H9 (cell line): Measurements from ENCODE around the gene CTNNA1. TPM values are rescaled to one million over a fixed set of nuclear protein-coding genes. Genes with fewer than 3 reads are reported as not detected.

Experiments
- DNase-seq: peaks from one replicate; pipeline ENCODE4 v3.0.0-alpha.2; 2017
- H2AFZ ChIP-seq: one replicate; pipeline ENCODE4 v1.6.1; 2013; ENCODE audit warnings: mild to moderate bottlenecking, low read length, control low read depth, moderate library complexity
- H2AK5ac ChIP-seq: 2 replicates; pipeline ENCODE4 v1.6.1; 2013; ENCODE audit warnings: low read length, control low read depth, mixed read lengths; ENCODE audit not compliant: insufficient read length
- H2BK120ac ChIP-seq: one replicate; pipeline ENCODE4 v1.6.1; 2013; ENCODE audit warnings: low read depth, mild to moderate bottlenecking, low read length, control low read depth, inconsistent platforms; ENCODE audit not compliant: poor library complexity, severe bottlenecking
- H2BK12ac ChIP-seq: 2 replicates; pipeline ENCODE4 v1.6.1; 2013; ENCODE audit warnings: low read length, control low read depth, mixed read lengths, low read depth; ENCODE audit not compliant: insufficient read length
- H2BK15ac ChIP-seq: 2 replicates; pipeline ENCODE4 v1.6.1; 2013; ENCODE audit warnings: low read depth, low read length, control low read depth
- H2BK20ac ChIP-seq: one replicate; pipeline ENCODE4 v1.6.1; 2013; ENCODE audit warnings: low read depth, mild to moderate bottlenecking, low read length, control low read depth, inconsistent platforms; ENCODE audit not compliant: poor library complexity, severe bottlenecking
- H2BK5ac ChIP-seq: 2 replicates; pipeline ENCODE4 v1.6.1; 2013; ENCODE audit warnings: low read length, control low read depth, mixed read lengths; ENCODE audit not compliant: insufficient read length
- H3K14ac ChIP-seq: 2 replicates; pipeline ENCODE4 v1.6.1; 2013; ENCODE audit warnings: low read length, control low read depth; ENCODE audit not compliant: insufficient read depth
- H3K18ac ChIP-seq: 2 replicates; pipeline ENCODE4 v1.6.1; 2013; ENCODE audit warnings: low read depth, mild to moderate bottlenecking, mixed read lengths, low read length, control low read depth; ENCODE audit not compliant: insufficient read length
- H3K23ac ChIP-seq: 2 replicates; pipeline ENCODE4 v1.6.1; 2013; ENCODE audit warnings: low read length, control low read depth, mixed read lengths, low read depth; ENCODE audit not compliant: insufficient read length
- H3K23me2 ChIP-seq: 2 replicates; pipeline ENCODE4 v1.6.1; 2013; ENCODE audit warnings: low read depth, mild to moderate bottlenecking, mixed read lengths, low read length, control low read depth; ENCODE audit not compliant: insufficient read length, poor library complexity, severe bottlenecking
- H3K27ac ChIP-seq: 2 replicates; pipeline ENCODE4 v1.5.1; 2013; ENCODE audit warnings: low read length, control low read depth, mixed read lengths, low read depth; ENCODE audit not compliant: insufficient read length
- H3K27me3 ChIP-seq: 2 replicates; pipeline ENCODE4 v1.6.1; 2013; ENCODE audit warnings: low read length, control low read depth, inconsistent platforms; ENCODE audit not compliant: insufficient read depth
- H3K4ac ChIP-seq: 2 replicates; pipeline ENCODE4 v1.6.1; 2013; ENCODE audit warnings: low read depth, mild to moderate bottlenecking, control low read depth, inconsistent platforms, low read length, moderate library complexity
- H3K4me1 ChIP-seq: 2 replicates; pipeline ENCODE4 v1.6.1; 2013; ENCODE audit warnings: low read length, control low read depth, inconsistent platforms; ENCODE audit not compliant: insufficient read depth
- H3K4me2 ChIP-seq: 2 replicates; pipeline ENCODE4 v1.6.1; 2013; ENCODE audit warnings: low read length, control low read depth, mixed read lengths; ENCODE audit not compliant: insufficient read length, insufficient read depth
- H3K56ac ChIP-seq: 2 replicates; pipeline ENCODE4 v1.6.1; 2013; ENCODE audit warnings: low read depth, mild to moderate bottlenecking, mixed read lengths, low read length, control low read depth; ENCODE audit not compliant: insufficient read length
- H3K79me1 ChIP-seq: 2 replicates; pipeline ENCODE4 v1.6.1; 2013; ENCODE audit warnings: low read depth, mild to moderate bottlenecking, moderate library complexity, low read length, control low read depth, inconsistent platforms; ENCODE audit not compliant: insufficient read depth, poor library complexity, severe bottlenecking
- H3K79me2 ChIP-seq: 2 replicates; pipeline ENCODE4 v1.6.1; 2013; ENCODE audit warnings: low read length, control low read depth, inconsistent platforms; ENCODE audit not compliant: insufficient read depth
- H3K9ac ChIP-seq: 2 replicates; pipeline ENCODE4 v1.6.1; 2013; ENCODE audit warnings: low read length, control low read depth, mixed read lengths; ENCODE audit not compliant: insufficient read length; ENCODE audit errors: extremely low read depth
- H3K9me3 ChIP-seq: one replicate; pipeline ENCODE4 v1.6.1; 2013; ENCODE audit warnings: low read depth, low read length, inconsistent platforms; ENCODE audit not compliant: control insufficient read depth
- H3T11ph ChIP-seq: one replicate; pipeline ENCODE4 v1.6.1; 2013; ENCODE audit warnings: mild to moderate bottlenecking, low read length, control low read depth, inconsistent platforms
- H4K20me1 ChIP-seq: one replicate; pipeline ENCODE4 v1.6.1; 2013; ENCODE audit not compliant: control insufficient read depth, insufficient read length, insufficient read depth
- H4K5ac ChIP-seq: 2 replicates; pipeline ENCODE4 v1.6.1; 2013; ENCODE audit warnings: low read depth, mild to moderate bottlenecking, mixed read lengths, low read length, control low read depth; ENCODE audit not compliant: insufficient read length
- H4K8ac ChIP-seq: replicated peaks from 2 replicates; pipeline ENCODE4 v1.6.1; 2013; ENCODE audit warnings: low read length, control low read depth, mixed read lengths, low read depth; ENCODE audit not compliant: insufficient read length
- H4K91ac ChIP-seq: 2 replicates; pipeline ENCODE4 v1.6.1; 2013; ENCODE audit warnings: low read depth, mild to moderate bottlenecking, moderate library complexity, mixed read lengths, low read length, control low read depth; ENCODE audit not compliant: insufficient read length
- H3K27ac Mint-ChIP-seq, 3 experiments: 2 replicates in 2 of 3; 3 replicates in 1 of 3; pipeline ENCODE4 v1.8.0; 2020 to 2021; ENCODE audit warnings: mixed read lengths in 3 of 3, mild to moderate bottlenecking in 1 of 3, moderate library complexity in 1 of 3
- H3K27me3 Mint-ChIP-seq: 2 replicates; pipeline ENCODE4 v1.8.0; 2021; ENCODE audit warnings: low read depth, mild to moderate bottlenecking, moderate library complexity, mixed read lengths
- H3K36me3 Mint-ChIP-seq, 3 experiments: 2 replicates in 2 of 3; 3 replicates in 1 of 3; pipeline ENCODE4 v1.8.0; 2020 to 2021; ENCODE audit warnings: low read depth in 3 of 3, mixed read lengths in 3 of 3; ENCODE audit not compliant: insufficient read depth in 1 of 3
- H3K4me1 Mint-ChIP-seq, 2 experiments: 2 replicates each; pipeline ENCODE4 v1.8.0; 2020; ENCODE audit warnings: mixed read lengths in 2 of 2
- H3K4me3 Mint-ChIP-seq, 2 experiments: 2 replicates in 1 of 2; 3 replicates in 1 of 2; pipeline ENCODE4 v1.8.0; 2020 to 2021; ENCODE audit warnings: mild to moderate bottlenecking in 2 of 2, mixed read lengths in 2 of 2, moderate library complexity in 1 of 2
- H3K9me3 Mint-ChIP-seq, 2 experiments: 2 replicates in 1 of 2; 3 replicates in 1 of 2; pipeline ENCODE4 v1.8.0; 2020; ENCODE audit warnings: mild to moderate bottlenecking in 2 of 2, mixed read lengths in 2 of 2, moderate library complexity in 1 of 2
- CTCF ChIP-seq: fragments of 200-600 bp; sonication (generic); conservative IDR thresholded peaks from 3 replicates; pipeline ENCODE4 v1.8.0; 2021; ENCODE audit warnings: antibody characterized with exemption, mild to moderate bottlenecking
- WGBS: extraction: QIAGEN DNeasy Blood & Tissue Kit; methylation state at CpG from one replicate; pipeline ENCODE4 v1.1.7; 2013; ENCODE audit warnings: missing lambda C conversion rate, low lambda C conversion rate, mixed read lengths; ENCODE audit not compliant: insufficient read length; ENCODE audit errors: extremely low coverage; 5-methylcytosine and 5-hydroxymethylcytosine counted together
- total RNA-seq: library from RNA; stranded (reverse); gene quantifications from 2 replicates; pipeline ENCODE4 v1.2.1, GENCODE V29; 2021

The CTNNA1 gene
- total RNA-seq, 1 experiment from 2014 or later: 354 TPM

GRCh38 chr5:138778234-138778633 lies 25.0 kb downstream of the CTNNA1 start:
- no peak overlapping the region for H2BK120ac ChIP-seq
- H3K9ac ChIP-seq: no peak overlapping the region
- no peak overlapping the region for H3K4me2 ChIP-seq
- no peaks in the 10 kb centered on the region for H4K20me1 ChIP-seq
- H3K27ac ChIP-seq: no peak overlapping the region
- TF ChIP-seq CTCF: no peak
- H4K8ac ChIP-seq: no peak overlapping the region
- H2AFZ ChIP-seq: no peak overlapping the region
- no peak overlapping the region; a peak in 1 of 5 replicates for H3K4me3 Mint-ChIP-seq
- peaks cover 14 to 19% of the 10 kb centered on the region in 2 experiments for H3K9me3 Mint-ChIP-seq
- no peak overlapping the region for H3K4ac ChIP-seq
- no peak overlapping the region for H3K18ac ChIP-seq
- WGBS: no CpG with 5 or more reads among the region's 11 CpGs
- no peak overlapping the region for H2BK20ac ChIP-seq
- no peak for DNase-seq
- H2AK5ac ChIP-seq: no peak overlapping the region
- peaks cover 13% of the 10 kb centered on the region; the same call in 1 of the 2 replicates for H3K79me2 ChIP-seq
- no peak overlapping the region for H3K56ac ChIP-seq
- no peaks in the 10 kb centered on the region for H3K9me3 ChIP-seq
- H3K23me2 ChIP-seq: no peaks in the 10 kb centered on the region
- no peak overlapping the region for H4K91ac ChIP-seq
- no peak overlapping the region for H2BK12ac ChIP-seq
- peaks cover 38 to 67% (median 64%) of the 10 kb centered on the region in 3 experiments for H3K36me3 Mint-ChIP-seq
- no peaks in the 10 kb centered on the region for H3K4me1 ChIP-seq
- no peak overlapping the region for H3K14ac ChIP-seq
- H3K27ac Mint-ChIP-seq: no peak overlapping the region
- no peak overlapping the region for H3T11ph ChIP-seq
- no peak overlapping the region for H2BK15ac ChIP-seq
- no peak overlapping the region for H2BK5ac ChIP-seq
- no peaks in the 10 kb centered on the region for H3K27me3 ChIP-seq
- peaks cover 4% of the 10 kb centered on the region in 2 experiments; a peak in 3 of 4 replicates for H3K4me1 Mint-ChIP-seq
- no peak overlapping the region for H3K23ac ChIP-seq
- no peak overlapping the region for H4K5ac ChIP-seq
- H3K27me3 Mint-ChIP-seq: no peaks in the 10 kb centered on the region
- no peaks in the 10 kb centered on the region for H3K79me1 ChIP-seq
